HG02678 (cell line): ENCODE results near the gene RS1.

Experiments used
- ATAC-seq: cut with Tn5 transposase; IDR thresholded peaks from one replicate; pipeline ENCODE4 v1.9.1; 2021; ENCODE audit warnings: mild to moderate bottlenecking, moderate library complexity; ENCODE audit not compliant: unreplicated experiment

The RS1 gene

DNA sequence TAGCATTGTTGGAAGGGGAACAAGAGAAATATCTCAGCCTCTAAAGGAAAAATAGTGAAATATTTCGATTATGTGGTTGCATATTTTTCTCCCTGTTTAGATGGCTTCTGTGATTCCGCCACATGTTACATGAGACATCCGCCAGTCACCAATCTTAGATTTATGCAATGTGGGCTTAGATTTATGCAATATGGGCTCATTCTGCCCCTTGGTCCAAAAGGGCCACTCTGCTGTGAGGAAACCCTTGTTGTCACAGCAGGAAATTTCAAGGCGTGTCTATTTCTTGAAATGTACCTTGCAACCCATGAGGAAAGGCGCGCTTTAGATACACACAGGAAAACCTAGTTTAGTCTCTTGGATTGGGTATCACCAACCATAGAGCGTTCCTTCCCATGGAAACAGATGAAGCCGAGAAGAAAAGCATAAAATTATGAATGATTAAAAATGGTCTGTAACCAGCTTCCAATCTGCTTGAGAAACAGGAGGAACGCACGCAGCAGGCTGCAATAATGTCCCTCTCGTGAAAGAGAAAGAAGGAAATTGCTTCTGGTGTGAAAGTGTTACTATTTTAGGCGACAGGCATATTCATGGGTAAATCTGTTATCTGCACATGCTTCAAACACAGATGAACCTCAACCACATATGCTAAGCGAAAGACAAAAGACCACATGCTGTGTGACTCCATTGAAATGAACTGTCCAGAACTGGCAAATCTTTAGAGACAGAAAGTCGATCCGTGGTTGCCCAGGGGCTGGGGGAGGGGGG is 3.7 kb downstream of the RS1 start:
- ATAC-seq, result no peak

DNA sequence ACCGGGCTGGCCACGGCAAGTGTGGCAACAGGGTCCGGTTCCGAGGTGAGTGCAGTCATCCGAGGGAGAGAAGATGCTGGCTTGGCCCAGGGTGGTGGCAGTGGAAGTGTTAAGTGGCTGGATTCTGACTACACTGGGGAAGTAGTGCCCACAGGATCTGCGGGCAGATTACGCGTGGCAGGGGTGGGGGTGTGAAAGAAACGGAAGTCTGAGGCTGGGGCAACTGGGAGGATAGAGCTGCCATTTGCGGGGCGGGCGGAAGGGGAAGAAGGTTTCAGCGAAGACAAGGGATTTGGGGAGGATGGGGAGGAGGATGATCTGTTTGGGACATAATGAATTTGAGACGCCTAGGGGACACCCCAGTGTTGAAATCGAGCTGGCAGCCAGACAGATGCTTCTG is 5.3 kb downstream of the RS1 start:
- ATAC-seq, result no peak

DNA sequence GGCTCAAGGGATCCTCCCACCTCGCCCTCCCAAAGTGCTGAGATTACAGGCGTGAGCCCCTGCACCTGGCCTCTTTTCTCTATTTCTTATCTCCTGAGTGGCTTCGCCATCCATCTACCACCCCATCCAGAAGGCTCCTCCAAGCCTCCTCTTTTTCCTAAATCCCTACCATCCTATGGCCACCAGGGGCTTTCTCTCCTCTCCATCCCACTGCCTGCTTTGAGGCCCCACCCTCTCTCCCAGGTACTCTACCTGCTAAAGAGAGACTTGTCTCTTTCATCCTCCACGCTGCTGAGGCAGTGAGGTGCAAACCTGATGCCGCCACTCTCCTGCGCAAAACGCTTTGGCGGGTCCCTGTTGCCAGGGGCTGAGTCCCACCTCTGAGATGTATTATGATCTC is 7.0 kb downstream of the RS1 start:
- no peak for ATAC-seq

DNA sequence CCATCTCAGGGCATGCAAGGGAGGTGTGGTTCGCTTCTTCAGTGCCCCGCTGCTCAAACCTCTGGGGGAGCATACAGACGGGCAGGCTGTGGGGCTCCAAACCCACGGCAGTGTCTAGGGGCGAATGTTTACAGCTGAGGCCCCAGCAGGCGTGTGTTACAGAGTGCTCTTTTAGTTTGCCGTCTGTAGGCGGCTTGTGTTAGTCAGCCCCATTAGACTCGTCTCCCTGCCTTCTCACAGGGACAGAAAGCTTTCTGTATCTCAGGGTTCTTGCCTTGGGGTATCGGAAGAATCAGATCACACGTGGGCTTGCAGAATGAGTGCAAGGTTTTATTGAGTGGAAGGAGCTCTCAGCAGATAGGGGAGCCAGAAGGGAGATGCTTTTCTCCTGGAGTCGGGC is 10.6 kb downstream of the RS1 start:
- ATAC-seq, result no peak

DNA sequence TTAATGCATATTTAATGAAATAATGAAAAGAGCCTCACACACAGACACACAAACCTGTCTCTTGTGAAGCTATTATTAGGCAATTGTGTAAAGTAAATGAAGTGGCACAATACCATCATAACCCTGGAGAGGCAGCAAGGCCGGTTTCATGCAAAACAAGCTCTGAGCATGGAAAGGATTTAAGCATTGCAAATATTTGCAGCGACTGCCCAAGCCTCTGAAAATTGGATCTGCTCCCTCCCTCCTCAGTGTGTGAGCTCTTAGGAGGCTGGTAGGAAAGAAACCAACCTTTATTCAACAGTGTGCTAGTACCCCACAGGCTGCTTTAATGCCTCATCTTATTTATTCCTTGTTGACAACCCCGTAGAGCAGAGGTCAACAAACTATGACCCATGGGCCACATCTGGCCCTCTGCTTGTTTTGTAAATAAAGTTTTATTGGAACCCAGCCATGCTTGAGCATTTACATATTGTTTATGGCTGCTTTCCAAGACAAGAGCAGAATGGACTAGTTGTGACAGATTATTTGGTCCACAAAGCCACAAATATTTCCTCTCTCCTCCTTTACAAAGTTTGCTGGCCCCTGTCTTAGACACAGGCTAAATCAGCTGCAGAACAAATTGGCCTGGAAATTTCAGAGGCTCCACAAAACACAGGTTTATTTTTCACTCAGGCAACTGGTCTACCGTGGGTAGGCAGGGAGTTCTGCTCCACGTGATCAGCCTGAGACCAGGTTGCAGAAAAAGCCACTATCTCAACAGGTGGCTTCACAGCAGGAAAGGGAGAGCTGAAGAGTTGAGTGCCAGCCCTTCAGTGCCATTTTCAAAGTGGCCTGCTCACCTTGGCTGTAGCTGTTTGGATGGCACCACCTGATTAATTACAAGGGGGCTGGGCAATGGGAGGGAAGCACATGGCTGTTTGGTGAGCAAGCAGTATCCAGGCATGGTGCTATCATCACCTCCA is 16.8 kb downstream of the RS1 start:
- ATAC-seq, result no peak

DNA sequence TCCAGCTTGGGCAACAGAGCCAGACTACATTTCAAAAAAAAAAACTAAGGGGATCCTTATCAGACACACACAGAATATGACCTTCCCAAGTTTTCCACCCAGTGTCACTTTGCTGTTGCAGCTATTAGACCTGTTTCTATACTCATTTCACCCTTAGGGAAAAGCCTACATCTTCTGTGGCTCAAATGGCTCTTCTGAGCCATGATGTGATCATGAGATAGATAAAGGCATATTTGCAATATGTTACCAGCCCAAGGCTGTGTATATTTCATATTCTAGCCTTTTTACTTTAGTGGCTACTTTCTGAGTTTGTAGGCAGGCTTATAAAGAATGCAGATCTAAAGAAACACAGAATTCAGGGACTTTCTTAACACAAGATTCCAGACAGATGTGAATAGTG is 19.3 kb downstream of the RS1 start:
- no peak for ATAC-seq

DNA sequence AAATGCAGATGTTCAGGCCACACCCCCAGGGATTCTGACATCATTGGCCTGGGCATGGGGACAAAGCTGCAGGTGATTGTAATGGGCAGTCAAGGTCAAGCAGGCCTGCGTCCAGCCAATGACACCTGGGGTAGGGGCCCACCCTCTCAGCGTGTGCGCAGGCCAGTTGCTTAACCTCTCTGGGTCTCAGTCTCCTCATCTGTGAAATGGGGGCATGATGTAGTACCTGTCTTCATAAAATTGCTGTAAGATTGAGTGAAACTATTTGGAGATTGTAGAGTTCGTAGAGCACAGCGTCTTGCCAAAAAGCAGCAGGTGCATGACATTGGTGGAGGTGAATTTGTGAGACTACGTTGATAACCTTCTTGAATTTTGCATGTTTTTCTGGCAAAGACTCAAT is 21.2 kb downstream of the RS1 start:
- no peak for ATAC-seq

DNA sequence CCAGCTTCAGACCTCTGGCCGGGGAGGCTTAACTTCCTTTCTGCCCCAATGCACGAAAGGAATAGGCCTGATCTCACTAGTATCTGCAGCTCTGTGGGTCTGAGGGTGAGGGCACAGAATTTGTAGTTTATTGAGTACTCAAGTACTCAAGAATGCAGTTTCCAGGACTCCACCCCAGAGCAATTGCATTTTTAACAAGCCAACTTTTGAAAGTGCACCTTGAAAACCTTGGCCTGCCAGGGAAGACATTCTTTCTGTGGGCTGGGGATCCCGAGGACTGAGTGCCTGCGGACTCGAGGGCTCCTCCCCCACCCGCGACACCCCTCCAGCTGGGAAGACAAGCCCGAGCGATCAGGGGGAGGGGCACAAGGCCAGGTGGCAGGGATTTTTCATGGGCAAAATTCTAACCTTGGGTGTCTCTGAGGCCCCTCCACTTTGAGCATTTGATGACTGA is 22.4 kb downstream of the RS1 start:
- ATAC-seq, result no peak

DNA sequence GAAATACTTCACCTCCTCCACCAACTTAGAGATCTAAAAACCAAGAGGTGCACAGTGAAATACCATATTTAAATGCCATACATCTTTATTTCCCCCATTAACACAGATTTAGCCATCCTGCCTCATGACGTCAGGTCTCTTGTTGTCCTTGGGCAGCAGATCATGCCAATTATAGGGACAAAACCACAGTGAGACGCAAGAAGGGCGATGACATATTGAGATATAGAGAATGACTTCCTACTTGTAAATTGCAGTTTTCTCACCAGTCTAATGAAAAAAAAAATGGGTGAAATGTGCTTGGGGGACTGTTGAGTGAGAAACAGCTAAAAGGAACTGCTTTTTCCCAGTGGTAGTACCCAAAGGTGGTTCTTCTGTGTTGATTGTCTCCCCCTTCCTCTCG is 24.3 kb downstream of the RS1 start:
- no peak for ATAC-seq

DNA sequence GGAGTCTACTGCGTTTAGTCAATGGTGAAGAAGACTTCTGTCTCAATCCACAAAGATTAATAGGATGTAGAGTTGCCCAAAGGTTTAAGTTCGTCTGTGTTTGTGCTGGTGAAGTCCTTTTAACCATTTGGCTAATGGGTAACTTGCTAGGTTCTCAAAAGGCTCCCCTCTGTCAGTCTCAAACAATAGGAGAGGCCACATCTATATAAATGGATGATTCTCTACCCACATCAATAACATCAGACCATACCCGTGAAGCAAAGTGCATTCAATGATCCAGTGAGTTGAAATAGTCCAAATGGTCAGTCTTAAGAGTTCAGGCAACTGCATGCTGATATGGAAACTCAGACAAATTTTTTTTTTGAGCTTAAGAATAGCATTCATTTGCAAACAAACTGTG is 28.1 kb downstream of the RS1 start:
- no peak for ATAC-seq

DNA sequence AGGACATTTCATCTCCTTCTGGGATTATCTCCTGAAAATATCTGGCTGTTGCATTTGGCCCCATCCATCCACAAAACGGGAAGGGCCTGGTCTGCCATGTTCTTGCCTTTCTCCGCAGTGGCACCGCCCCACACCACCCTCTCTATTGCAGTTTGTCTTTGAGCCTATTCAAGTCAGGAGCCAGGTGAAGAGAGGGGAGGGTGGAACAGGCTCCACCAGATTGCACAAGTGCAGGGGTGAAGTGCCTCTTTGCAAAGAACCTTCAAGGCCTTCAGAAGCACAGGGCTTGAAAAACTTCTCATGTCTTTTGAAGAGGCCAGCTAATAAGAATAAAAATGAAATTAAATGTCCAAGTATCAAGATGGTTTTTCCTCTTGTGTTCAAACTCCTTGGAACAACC is 28.7 kb downstream of the RS1 start:
- ATAC-seq, result no peak

DNA sequence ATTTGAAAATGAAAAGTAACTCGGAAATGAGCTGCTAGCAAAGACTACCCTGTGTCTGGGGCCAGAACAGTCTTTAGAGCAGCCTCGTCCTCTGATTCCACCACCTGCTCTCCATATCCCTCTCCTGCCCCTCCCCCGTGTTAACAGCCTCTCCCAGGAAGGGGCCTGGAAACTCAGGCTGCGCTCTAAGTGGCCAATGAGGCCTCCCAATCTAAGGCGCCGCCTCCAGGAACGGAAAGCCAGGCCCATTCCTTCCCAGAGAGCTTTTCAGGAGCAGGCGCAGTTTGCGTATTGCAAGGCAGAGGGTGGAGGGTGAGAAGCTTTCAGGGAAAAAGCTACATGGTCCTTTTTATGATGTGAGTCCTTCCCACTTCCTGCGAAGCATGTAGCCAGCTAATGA is 31.2 kb downstream of the RS1 start:
- no peak for ATAC-seq

DNA sequence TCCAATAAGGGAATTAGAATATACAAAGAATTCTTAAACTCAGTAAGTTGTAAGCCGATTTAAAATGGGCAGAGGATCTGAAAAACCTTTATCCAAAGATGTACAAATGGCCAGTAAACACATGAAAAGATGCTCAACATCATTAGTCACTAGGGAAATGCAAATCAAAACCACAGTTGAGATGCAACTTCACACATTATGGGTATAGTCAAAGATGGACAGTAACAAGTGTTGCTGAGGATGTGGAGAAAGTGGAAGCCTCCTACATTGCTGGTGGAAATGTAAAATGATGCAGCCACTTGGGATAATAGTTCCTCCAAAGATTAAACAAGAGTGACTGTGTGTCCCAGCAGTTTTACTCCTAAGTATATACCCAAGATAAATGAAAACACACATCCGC is 32.6 kb downstream of the RS1 start:
- ATAC-seq, result no peak

DNA sequence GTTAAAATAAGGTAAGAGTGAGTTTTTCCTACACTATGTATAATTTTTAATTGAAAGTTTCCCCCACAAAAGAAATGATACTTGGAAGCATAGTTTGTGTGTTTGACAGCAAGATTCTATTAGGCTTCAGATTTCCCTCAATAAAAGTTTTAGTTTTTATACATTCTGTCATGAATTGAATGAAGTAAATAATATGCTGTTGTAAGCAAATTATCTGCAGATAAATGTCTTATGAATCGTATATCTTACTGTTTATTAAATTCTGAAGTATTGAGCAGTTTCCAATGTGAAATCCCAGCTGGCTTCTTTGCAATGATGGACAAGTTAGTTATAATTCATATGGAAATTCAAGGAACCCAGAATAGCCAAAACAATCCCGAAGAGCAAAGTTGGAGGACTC is 33.5 kb downstream of the RS1 start:
- no peak for ATAC-seq

DNA sequence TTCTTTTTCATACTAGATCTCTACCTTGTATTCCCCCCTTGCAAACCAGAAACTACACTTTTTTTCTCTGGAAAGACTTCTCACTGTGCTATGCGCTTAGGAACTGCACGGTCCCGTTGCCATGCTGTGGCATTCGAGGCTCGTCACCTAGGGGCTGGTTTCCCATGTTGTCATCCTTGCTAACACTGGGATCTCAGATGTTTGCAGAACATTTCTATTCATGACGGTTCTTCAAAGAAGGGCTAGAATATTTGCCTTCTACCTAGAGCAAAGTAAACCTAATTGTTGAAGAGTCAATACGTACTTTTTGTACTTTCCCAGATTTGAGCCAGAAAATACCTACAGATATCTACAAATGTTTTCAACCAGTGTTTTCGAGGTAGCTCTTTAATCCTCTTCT is 41.0 kb downstream of the RS1 start:
- ATAC-seq, result no peak

DNA sequence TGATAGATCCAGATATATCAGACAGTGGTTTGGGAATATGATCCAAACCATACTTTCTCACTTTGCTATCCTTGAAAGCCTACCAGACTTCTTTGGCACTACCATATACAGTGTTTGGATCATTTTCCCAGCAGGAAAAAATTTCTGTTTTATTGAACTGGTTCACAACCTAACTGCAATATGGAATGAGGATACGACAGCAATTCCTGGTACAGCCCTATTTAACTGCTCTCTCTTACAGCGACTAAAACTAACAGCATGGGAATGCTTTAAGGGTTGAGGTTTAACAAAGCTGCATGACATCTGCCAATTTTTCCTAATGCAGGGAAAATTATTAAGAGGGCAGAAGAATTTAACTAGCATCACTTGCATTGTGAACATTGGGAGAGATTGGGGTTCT is 47.3 kb downstream of the RS1 start:
- no peak for ATAC-seq

DNA sequence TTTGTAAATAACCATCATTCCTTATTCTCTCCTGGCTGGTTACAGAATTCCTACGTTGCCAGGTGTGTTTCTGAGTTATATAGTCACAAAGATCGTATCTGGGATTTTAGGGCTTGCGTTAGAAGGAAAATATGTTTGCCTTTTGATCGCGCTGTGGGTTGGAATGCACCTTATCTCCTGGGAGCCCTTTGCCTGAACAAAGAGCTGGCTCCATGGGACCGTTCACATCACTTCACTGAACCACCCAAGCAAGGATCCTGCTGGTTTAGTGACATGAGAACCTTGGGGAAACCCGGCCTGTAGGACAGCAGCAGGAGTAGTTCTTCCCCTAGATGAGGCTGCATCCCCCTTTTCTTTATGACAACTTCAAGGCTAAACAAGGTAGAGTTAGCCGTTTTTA is 51.6 kb downstream of the RS1 start:
- ATAC-seq, result no peak

DNA sequence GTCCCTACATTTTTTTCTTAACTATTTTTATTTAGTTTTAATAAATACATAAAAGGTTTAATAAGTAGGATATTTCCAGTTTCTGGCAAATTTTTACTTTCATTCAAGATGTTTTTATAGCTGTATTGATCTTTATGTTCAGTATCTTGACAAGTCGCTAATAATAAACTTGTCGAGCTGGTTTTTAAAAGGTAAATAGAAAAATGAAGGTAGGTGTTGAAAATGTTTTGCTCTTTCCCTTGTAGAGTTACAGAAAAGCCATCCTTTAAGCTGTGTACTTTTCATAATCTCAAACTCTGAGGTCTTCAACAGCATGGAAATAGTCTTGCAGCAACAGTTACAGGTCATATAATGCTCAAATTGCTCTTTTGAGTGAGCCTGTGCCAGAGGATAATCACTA is 52.6 kb downstream of the RS1 start:
- no peak for ATAC-seq

DNA sequence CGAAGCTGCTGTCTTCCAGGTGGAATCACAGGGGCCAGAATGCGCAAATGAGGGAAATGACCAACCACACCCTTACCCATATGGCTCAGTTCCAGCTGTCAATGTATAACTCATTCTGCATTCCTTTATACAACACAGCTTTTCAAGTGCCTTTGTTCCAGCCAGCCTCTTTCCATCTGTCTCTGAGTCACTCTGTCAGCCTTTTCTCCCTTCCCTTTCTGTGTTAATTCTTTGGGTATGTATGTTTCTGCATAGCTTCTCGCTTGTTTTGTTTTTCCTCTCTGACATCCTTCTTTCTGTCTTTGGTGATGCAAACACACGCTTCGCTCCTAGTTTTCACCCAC is 54.5 kb downstream of the RS1 start:
- ATAC-seq, result no peak

DNA sequence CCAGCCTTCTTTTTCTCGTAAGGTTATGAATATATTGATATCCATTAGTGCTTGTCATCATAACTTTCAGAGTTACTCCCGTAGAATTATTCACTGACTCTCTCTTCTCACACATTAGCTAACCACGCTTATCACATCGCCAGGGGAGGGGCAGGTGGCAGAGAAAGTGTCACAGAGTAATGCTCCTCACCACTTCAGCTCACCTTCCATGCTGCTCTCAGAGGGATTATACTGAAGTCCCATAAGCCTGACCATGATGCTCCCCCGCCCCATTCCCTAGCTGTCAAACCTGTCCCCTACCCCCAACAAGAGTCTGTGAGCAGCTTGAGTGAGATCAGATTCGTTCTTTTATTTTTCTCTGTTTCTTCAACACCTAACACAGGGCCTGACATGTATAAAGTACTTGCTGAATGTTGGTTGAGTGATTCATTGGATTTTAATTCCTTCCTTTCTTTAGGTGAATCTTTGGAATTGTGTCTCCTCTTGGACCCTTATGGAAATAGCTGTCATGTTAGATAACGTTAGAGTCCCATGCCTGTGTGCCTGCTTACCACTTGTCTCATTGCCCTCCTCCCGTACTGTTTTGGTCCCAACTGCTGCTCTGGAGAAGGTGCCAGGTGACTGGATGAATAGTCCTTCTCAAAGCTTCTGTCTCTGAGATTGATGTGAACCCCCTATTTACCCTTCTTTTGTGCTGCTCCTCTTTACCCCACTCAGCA is 55.1 kb downstream of the RS1 start:
- no peak for ATAC-seq

DNA sequence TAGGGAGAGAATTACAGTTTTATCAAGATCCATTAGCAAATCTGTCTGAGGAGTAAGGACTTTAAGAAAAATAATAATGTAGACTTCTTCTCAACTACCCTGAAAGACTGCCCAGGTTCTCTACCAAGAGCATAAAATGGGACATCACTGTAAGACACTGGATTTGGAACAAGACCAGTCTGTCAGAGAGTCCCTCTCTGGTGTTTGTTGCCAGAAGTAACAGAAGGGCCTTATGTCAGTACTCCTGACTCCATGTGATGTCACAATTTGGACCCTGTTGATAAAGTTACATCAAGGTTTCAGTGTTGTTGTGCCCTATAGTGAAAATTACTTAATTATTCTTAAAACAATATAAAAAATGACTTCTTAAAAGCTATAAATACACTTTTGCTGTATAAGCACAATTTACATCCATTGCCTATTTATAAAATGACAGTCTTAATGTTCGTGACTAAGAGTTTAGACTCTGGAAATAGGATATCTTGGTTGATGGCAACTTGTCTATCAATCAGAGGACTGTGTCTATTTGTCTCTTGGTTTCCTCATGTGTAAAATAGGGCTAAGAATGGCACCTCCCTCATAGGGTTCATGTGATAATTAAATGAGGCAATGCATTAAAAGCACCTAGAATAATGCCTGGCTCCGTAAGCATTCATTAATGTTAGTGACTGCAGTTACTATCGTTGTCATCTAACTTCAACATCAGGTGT is 57.8 kb downstream of the RS1 start:
- no peak for ATAC-seq
